SW480 (cell line): ENCODE measurements around the gene CNGA3.
"Not testable (repeated sequence)": the region's sequence is repeated elsewhere in the genome, so short reads cannot be mapped to it uniquely, and the experiment has no call there.

Experiments
- DNase-seq: peaks from one replicate; pipeline ENCODE4 v3.0.0-alpha.2; 2016; ENCODE audit warnings: low spot score

Gene CNGA3

DNA sequence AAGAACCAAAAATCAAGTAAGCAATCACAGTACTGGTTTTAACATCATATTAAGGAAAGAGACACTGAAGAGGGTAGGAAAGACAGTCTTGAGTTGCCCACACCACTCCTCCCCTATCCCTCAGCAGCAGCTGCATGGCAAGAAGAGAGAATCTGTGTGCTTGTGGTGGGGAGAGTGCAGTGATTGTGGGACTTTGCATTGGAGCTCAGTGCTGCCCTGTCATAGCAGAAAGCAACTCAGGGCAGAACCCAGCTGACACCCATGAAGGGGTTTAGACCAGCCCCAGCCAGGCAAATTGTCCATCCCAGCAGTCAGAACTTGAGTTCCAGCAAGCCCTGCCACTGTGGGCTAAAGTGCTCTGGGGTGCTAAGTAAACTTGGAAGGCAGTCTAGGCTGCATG, 57.6 kb downstream of the CNGA3 start:
- DNase-seq, result no peak

DNA sequence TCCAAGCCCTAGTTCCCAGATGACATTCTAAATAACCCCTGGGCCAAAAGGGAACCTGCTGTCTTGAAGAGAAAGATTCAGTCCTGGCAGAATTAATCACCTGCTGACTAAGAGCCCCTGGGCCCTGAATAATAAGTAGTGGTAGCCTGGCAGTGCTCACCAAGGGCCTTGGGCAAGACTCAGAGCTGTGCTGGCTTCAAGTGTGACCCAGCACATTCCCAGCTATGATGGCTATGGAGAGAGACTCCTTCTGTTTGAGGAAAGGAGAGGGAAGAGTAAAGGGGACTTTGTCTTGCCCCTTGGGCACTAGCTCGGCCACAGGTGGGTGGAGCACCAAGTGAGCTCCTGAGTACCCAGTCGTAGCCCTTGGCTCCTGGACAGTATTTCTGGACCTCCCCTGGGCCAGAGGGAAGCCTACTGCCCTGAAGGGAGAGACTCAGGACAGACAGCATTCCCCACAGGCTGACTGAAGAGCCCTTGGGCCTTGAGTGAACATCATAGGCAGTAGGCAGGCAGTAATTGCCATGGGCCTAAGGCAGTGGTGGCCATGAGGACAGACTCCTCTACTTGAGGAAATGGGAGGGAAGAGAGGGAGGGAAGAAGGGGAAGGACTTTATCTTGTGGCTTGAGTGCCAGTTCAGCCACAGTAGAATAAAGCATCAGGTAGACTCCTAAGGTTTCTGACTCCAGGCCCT, 58.4 kb downstream of the CNGA3 start:
- no peak for DNase-seq

DNA sequence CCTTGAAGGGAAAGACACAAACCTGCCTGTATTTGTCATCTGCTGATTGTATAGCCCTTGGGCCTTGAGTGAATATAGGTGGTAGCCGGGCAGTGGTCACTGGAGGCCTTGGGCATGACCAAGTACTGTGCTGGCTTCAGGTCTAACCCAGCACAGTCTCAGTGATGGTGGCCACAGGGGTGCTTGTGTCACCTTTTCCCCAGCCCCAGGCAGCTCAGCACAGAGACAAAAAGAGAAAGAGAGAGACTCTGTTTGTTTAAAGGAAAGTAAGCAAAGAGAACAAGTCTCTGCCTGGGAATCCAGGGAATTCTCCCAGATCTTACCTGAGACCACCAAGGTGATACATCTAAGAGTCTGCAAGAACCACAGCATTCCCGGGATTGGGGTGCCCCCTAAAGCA, 59.0 kb downstream of the CNGA3 start:
- no peak for DNase-seq

DNA sequence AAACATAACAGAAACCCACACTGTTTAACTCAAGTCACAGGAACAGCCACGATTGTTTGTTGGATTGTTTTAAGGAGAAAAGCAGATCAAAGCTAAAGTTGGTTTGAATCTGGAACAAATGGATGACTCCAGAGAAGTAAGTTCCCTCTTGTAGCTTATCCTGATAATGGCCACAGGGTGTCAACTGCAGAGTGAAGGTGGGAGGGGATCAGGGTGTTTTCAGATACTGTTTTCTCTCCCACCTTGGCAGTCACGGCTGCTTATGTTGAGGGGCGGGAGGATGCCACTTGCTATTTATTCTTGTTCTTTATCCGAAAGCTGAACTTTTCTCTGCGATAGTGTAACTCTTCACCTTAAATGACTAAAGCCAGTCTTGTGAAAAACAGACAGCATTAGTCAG, 61.9 kb downstream of the CNGA3 start:
- DNase-seq, result no peak

DNA sequence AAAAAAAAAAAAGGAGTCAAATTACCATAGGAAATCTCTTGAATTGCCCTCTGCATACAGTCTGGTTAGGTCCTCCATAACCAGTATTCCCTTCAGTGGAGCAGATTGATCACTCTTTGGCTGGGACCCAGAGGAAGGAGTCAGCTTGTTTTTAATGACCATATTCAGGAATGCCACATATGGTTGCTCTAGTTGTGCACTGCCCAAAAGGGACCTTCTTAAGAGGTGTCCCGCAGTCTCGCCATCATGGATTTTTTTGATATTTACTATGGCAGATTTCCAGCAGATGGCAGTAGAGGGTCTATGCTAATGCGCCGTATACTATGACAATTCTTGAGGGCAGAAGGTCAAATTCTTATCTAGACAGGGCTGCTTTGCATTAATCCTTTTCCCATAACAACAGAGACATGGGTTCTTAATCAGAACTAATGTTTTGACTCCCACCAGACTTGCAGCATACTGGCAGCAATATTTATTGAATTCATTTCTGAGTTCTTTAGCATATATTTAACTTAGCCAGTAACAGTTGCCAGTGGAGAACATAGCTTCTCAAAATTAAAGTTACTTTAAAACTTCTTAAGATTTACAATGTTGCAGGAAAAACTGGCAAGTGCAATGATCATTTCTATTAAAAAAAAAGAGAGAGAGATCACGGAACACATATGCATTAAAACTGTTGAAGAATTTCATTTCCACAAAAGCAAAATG, 66.6 kb downstream of the CNGA3 start:
- DNase-seq, result peak; percentile 76

DNA sequence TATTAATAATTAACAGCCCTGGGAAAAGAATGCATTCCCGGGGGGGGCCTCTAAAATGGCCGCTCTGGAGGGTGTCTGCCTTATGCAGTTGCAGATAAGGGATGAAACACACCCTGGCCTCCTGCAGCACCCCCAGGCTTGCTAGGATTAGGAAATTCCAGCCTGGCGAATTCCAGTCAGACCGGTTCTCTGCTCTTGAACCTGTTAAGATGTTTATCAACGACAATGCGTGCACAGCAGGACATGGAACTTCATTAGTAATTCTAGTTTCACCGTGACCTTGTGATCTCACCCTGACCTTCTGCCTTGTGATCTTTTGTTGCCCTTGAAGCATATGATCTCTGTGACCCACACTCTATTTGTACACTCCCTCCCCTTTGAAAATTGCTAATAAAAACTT, 68.0 kb downstream of the CNGA3 start:
- not testable (repeated sequence) for DNase-seq

DNA sequence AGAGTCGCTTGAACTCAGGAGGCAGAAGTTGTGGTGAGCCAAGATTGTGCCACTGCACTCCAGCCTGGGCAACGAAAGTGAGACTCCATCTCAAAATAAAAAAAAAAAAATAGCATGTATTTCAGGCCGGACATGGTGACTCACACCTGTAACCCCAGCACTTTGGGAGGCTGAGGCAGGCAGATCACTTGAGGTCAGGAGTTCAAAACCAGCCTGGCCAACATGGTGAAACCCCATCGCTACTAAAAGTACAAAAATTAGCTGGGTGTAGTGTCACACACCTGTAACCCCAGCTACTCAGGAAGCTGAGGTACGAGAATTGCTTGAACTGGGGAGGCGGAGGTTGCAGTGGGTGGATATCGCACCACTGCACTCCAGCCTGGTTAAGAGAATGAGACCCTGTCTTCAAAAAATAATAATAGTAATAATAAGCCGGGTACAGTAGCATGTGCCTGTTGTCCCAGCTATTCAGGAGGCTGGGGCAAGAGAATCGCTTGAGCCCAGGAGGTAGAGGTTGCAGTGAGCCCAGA, 69.5 kb downstream of the CNGA3 start:
- DNase-seq, result not testable (repeated sequence)

DNA sequence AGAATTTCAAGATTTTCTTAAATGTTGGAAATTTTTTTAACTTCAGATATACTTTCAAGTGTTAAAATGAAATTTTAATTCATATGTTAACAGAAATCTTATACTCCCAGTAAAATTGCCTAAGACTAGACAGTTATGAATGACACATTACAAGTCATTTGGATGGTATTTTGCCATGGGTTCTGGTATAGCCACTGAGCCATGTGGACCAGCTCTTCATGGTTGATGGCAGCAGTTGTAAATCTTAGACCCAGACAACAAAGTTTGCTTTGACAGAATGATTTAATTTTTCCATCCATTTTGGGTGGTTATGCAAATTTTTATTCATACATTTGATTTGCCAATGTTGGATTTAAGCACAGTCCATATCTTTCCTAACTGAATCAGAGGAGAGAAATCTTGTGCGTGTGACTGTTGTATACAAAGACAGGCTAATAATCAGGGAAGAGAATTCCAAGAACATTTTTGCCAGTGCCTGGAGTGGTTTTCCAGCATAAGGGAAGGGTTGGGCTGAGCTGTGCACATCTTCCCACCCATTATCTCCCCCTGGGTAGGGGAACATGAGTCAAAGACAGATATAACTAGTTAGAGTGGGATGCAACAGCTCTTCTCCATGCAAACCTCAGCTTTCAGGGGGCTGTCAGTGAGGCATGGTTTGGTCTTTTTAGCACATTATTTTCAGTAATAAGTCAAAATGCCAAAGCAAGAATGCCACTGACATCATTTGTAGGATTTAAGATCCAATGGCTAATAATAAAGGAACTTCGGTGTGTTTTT, 70.3 kb downstream of the CNGA3 start:
- DNase-seq, result no peak

DNA sequence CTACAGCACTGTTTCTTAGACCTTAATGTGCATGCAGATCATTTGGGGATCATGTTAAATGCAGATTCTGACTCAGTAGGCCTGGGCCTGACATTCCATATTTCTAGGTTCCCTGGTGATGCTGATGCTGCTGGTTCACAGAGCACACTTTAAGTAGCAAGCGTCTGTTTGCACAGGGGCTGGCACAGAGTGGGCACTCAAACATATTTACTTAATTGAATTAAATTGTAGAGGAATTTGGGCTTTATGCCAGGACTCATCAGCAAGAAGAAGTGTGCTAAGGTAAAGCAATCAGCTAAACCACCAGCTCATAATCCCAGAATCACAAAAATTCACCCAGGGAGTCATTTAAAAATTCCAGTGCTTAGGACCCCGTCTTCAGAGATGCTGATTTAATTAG, 73.3 kb downstream of the CNGA3 start:
- no peak for DNase-seq

DNA sequence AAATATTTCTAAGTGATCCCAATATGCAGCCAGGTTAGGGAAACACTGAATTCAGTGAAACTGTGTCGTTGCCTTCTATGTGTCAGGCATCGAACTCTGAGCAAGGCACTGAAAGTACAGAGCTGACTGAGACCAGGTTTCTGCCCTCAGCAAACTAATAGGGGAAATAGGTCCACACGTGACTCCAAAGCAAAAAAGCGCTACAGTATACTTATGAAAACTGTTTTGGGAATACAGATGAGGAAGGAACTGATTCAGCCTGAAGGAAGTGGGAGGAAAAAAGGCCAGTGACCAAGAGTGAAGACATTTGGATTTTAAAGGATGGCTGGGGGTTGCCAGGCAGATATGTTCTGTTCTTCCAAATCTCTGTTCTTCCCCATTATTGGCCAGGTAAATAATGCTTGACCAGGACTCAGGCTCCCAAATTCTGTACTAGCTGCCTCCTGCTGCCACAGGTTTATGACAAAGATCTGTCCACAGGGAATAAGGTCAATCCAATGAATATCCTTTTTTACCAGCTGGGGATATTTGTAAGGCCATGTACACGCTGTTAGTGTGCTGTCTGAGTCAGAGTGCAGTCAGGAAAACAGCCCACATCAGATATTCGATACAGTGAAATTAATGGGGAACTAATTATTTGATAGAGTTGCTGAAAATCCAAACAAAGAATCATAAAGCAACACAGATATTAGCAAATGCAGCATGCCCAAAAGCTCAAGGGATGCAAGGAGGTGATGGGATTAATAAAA, 73.9 kb downstream of the CNGA3 start:
- DNase-seq, result no peak

DNA sequence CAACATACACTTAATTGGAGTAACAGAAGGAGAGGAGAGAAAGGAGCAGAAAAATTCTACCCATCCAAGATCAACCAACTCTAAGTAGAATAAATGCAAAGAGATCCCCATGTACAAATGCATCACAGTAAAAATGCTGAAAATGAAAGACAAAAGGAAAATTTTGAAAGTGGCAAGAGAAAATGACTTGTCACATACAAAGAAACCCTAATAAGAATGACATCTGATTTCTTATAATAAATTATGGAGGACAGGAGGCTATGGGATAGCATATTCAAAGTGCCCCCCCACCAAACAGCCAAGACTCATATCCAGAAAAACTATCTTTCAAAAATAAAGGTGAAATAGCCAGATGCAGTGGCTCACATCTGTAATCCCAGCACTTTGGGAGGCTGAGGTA, 76.2 kb downstream of the CNGA3 start:
- DNase-seq, result no peak

DNA sequence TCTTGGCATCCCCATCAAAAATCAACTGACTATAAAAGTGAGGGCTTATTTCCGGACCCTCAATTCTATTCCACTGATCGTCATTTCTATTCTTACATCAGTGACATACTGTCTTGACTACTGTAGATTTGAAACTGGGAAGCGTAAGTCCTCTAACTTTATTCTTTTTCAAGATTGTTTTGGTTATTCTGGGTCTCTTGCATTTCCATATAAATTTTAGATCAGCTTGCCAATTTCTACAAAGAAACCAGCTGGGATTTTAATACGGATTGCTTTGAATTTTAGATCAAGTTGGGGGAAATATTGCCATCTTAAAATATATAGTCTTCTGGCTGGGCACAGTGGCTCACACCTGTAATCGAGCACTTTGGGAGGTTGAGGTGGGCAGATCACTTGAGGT, 80.5 kb downstream of the CNGA3 start:
- DNase-seq, result no peak

DNA sequence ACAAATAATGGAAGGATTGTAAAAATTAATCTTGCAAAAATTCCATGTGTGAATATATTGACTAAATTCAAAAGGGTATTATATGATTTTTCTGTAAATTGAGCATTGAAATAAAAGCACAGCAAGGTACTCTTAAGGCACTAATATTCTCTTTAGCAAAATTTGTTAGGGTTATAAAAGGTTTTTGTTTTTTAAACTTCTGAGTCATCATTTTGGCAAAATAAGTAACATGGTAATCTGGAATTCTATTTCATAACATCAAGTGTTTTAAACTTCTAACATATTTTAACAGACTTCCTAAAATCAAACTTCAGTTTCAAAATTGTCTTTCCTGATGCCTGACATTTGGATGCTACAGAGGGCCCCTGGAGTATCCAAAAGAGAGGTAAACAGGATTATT, 85.9 kb downstream of the CNGA3 start:
- no peak for DNase-seq

DNA sequence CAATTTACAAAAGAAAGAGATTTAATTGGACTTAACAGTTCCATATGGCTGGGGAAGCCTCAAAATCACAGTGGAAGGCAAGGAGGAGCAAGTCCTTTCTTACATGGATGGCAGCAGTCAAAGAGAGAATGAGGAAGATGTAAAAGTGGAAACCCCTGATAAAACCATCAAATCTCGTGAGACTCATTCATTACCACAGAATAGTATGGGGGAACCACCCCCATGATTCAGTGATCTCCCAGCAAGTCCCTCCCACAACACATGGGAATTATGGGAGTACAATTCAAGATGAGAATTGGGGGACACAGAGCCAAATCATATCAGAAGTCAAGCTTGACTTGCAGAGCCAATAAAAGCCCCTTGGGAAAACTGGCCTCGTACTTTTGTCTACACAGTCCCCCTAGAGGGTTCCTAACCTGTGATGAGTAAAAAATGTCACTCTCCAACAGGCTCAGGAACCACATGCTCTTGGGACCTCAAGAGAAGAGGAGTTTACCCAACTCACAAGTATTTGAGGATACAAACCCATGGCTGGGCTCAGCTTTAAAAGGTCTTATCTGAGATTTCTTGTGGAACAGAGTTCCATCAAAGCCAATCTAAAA, 87.2 kb downstream of the CNGA3 start:
- no peak for DNase-seq

DNA sequence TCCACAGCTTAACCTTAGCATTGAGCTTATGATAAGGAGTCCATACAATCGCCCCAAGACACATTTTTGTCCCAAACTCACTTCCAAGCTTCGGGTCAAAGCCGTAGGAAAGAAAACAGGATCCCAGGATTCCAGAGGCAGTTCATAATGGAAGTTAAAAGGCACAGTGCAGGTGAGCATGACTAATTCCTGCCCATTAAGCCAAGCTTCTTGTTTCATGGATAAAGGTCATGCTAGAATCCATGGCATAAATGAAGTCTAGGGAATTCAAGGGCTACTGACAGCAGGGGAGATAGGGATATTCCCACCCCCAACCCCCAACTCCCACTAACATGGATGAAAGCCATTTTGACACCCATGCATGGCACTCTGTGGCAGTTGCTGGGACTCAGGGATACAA, 88.2 kb downstream of the CNGA3 start:
- DNase-seq, result no peak

DNA sequence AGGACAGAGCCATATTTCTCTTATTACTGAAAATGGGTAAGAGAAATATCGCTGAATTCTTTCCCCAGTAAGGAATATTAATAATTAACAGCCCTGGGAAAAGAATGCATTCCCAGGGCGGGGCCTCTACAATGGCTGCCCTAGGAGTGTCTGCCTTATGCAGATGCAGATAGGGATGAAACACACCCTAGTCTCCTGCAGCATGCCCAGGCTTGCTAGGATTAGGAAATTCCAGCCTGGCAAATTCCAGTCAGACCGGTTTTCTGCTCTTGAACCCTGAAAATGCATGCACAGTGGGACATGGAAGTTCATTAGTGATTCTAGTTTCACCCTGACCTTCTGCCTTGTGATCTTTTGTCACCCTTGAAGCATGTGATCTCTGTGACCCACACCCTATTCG, 89.4 kb downstream of the CNGA3 start:
- not testable (repeated sequence) for DNase-seq

DNA sequence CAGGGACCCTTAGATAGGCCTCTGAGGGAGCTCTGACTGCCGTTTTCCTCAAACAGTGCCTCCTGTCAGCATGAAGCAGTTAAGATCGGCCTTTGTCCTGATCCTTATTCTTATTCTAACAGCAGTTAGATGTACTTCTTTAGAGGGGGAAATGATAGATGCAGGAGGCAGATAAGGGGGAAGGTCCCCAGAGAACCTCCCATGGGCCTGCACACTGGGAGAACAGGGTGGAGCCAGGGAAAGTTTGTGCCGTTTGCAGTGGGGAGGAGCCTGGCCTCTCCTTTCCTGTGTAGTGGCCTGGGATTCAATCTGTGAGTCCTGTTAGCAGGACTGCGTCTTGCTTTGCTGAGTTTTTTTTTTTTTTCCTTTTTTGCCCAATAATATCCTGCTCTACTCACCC, 90.5 kb downstream of the CNGA3 start:
- no peak for DNase-seq

DNA sequence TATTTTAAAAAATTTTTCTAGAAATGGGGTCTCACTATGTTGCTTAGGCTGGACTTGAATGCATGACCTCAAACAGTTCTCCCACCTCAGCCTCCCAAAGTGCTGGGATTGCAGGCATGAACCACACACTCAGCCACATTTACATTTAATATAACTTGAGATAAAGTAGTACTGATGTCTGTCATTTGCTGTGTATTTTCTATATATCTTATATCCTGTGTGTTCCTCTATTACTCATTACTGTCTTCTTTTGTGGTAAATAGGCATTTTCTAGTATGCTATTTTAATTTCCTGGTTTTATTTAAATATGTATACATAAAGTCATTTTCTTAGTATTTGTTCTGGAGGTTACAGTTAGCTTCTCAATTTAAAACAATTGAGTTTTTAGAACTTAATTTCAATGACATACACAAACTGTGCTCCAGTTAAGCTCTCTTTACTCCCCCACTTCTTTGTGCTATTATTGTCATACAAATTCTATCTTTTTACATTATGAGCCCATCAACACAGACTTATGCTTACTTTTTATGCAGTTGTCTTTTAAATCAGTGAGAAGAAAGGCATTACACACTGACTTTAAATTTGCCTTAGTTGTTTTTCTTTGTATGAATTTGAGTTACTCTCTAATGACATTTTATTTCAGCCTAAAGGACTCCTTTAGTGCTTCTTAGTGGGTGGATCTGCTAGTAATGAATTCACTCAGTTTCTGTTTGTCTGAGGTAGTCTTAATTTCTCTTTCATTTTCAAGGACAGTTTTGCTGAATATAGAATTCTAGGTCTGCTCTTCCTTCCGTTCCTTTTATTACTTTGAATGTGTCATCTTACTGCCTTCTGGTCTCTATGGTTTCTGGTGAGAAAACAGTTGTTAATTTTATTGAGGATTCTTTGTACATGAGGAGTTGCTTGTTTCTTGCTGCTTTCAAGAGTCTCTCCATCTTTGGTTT, 92.2 kb downstream of the CNGA3 start:
- no peak for DNase-seq

DNA sequence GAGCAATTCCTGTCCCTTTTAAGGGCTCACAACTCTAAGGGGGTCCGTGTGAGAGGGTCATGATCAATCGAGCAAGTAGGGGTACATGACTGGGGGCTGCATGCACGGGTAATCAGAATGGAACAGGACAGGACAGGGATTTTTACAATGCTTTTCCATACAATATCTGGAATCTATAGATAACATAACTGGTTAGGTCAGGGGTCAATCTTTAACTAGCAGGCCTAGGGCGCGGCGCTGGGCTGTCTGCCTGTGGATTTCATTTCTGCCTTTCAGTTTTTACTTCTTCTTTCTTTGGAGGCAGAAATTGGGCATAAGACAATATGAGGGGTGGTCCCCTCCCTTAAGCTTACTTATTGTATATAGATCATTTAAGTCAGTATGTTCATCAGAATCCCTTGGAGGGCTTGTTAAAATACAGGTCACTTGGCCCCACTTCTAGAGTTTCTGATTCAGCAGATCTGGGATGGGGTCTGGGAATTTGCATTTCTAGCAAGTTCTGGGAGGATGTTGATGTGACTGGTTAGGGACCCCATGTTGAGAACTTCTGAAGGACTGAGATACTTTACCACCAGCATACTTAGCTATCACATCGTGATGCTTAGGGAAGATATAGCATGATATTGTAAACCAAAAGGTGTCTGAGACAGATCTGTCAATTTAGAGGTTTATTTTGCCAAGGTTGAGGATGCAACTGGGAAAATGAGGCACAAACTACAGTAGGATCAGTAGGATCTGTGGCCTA, 95.6 kb downstream of the CNGA3 start:
- DNase-seq, result no peak

DNA sequence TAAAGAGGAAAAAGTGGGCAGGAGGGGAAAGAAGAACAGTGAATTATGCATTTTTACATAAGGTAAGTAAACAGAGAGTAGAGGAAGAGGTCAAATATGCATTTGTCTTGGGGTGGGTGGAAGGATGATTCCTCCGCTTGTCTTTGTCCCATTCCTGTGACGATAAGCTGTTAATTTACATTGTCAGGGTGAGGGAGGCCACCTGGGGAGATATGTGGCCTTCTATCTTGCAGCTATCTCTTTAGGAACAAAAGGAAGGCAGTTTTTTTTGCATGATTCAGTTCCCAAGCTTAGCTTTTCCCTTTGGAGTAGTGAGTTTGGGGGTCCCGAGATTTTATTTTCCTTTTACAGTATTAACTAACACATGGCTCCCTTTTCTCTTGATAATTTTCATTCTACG, 96.2 kb downstream of the CNGA3 start:
- no peak for DNase-seq
